OCI-LY7 (cell line): Measurements from ENCODE around the gene BPGM.

ENCODE experiments used
- EZH2phosphoT487 ChIP-seq: fragments of 200-600 bp; sonication (generic); IDR thresholded peaks from 2 replicates; pipeline ENCODE4 v1.6.1; 2018; ENCODE audit warnings: low read depth, borderline replicate concordance, mild to moderate bottlenecking, mixed run types, antibody characterized with exemption, low read length, moderate library complexity, mixed read lengths
- TF ChIP-seq, protein P1 (sequence below): fragments of 200-600 bp; sonication (generic); conservative IDR thresholded peaks from 2 replicates; pipeline ENCODE4 v1.5.1; 2014; ENCODE audit warnings: mild to moderate bottlenecking, antibody characterized with exemption, low read length, moderate library complexity, mixed read lengths

DNA sequence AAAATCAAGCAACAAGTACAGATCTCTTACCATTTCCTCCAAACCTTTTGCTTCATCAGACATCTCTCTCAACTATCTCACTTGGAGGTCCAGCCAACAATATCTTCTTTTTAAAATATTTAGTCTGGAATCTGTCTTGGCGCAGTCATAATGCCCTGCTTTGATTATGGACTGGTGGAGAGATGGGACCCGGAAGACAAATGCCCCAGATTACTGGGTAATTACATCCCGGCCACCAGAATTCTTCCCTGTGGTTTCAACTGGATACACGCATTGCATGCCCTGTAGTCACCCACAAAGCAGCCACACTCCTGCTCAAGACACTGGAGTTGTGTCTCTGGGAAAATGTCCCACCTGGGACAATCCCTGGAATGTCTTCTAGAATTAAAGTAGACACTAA is 65.5 kb downstream of the BPGM start:
- TF ChIP-seq, protein P1, sequence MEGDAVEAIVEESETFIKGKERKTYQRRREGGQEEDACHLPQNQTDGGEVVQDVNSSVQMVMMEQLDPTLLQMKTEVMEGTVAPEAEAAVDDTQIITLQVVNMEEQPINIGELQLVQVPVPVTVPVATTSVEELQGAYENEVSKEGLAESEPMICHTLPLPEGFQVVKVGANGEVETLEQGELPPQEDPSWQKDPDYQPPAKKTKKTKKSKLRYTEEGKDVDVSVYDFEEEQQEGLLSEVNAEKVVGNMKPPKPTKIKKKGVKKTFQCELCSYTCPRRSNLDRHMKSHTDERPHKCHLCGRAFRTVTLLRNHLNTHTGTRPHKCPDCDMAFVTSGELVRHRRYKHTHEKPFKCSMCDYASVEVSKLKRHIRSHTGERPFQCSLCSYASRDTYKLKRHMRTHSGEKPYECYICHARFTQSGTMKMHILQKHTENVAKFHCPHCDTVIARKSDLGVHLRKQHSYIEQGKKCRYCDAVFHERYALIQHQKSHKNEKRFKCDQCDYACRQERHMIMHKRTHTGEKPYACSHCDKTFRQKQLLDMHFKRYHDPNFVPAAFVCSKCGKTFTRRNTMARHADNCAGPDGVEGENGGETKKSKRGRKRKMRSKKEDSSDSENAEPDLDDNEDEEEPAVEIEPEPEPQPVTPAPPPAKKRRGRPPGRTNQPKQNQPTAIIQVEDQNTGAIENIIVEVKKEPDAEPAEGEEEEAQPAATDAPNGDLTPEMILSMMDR = no peak
- TF ChIP-seq EZH2phosphoT487 = no peak
